ENCODE measurements around the gene PARP8.
"Not testable (repeated sequence)": the region's sequence is repeated elsewhere in the genome, so short reads cannot be mapped to it uniquely, and the experiment has no call there.

Gene PARP8

GRCh38 chr5:50679554-50679953 is 13.1 kb downstream of the PARP8 start:
- not testable (repeated sequence) for DNase-seq (ENCODE audit: low read depth)

- DNase-seq (ENCODE audit: low read depth), result no peak
Measured at GRCh38 chr5:50684721-50685120, 18.3 kb downstream of the PARP8 start.

GRCh38 chr5:50687548-50687947 is 21.1 kb downstream of the PARP8 start:
- DNase-seq (ENCODE audit: low read depth), result no peak

- DNase-seq (ENCODE audit: low read depth), result no peak
Measured at GRCh38 chr5:50691399-50692016, 25.1 kb downstream of the PARP8 start.

GRCh38 chr5:50694027-50694590 is 27.7 kb downstream of the PARP8 start:
- no peak for DNase-seq (ENCODE audit: low read depth)

- not testable (repeated sequence) for DNase-seq (ENCODE audit: low read depth)
Measured at GRCh38 chr5:50694626-50695025, 28.2 kb downstream of the PARP8 start.

- no peak for DNase-seq (ENCODE audit: low read depth)
Measured at GRCh38 chr5:50697739-50698138, 31.3 kb downstream of the PARP8 start.

GRCh38 chr5:50699737-50700136 is 33.3 kb downstream of the PARP8 start:
- peak; percentile 7 for DNase-seq (ENCODE audit: low read depth)

- no peak for DNase-seq (ENCODE audit: low read depth)
Measured at GRCh38 chr5:50700706-50701105, 34.3 kb downstream of the PARP8 start.

- no peak for DNase-seq (ENCODE audit: low read depth)
Measured at GRCh38 chr5:50702615-50703366, 36.4 kb downstream of the PARP8 start.

GRCh38 chr5:50703367-50703666 is 36.9 kb downstream of the PARP8 start:
- no peak for DNase-seq (ENCODE audit: low read depth)

GRCh38 chr5:50704730-50705129 is 38.3 kb downstream of the PARP8 start:
- DNase-seq (ENCODE audit: low read depth), result no peak

GRCh38 chr5:50709471-50709870 is 43.0 kb downstream of the PARP8 start:
- peak; percentile 52 for DNase-seq (ENCODE audit: low read depth)

- no peak for DNase-seq (ENCODE audit: low read depth)
Measured at GRCh38 chr5:50710838-50711237, 44.4 kb downstream of the PARP8 start.

- no peak for DNase-seq (ENCODE audit: low read depth)
Measured at GRCh38 chr5:50711280-50711679, 44.8 kb downstream of the PARP8 start.

- DNase-seq (ENCODE audit: low read depth), result no peak
Measured at GRCh38 chr5:50712479-50712878, 46.0 kb downstream of the PARP8 start.

- DNase-seq (ENCODE audit: low read depth), result no peak
Measured at GRCh38 chr5:50715001-50715400, 48.6 kb downstream of the PARP8 start.

GRCh38 chr5:50716134-50716533 is 49.7 kb downstream of the PARP8 start:
- no peak for DNase-seq (ENCODE audit: low read depth)

- no peak for DNase-seq (ENCODE audit: low read depth)
Measured at GRCh38 chr5:50717651-50718050, 51.2 kb downstream of the PARP8 start.

- no peak for DNase-seq (ENCODE audit: low read depth)
Measured at GRCh38 chr5:50720061-50720710, 53.7 kb downstream of the PARP8 start.

- DNase-seq (ENCODE audit: low read depth), result no peak
Measured at GRCh38 chr5:50722223-50722622, 55.8 kb downstream of the PARP8 start.

GRCh38 chr5:50724262-50724661 is 57.8 kb downstream of the PARP8 start:
- DNase-seq (ENCODE audit: low read depth), result no peak

- no peak for DNase-seq (ENCODE audit: low read depth)
Measured at GRCh38 chr5:50725800-50726474, 59.5 kb downstream of the PARP8 start.

All from EH (cell line).